Epidermal melanocyte (primary cell): ENCODE measurements around the gene SLC16A8.
"Not testable (repeated sequence)": the region's sequence is repeated elsewhere in the genome, so short reads cannot be mapped to it uniquely, and the experiment has no call there.

ENCODE experiments used
- DNase-seq: peaks from one replicate; pipeline ENCODE4 v3.0.0; 2011; ENCODE audit warnings: low spot score; ENCODE audit not compliant: insufficient read length

SLC16A8 gene

GRCh38 chr22:38050720-38051119 lies 33.3 kb downstream of the SLC16A8 start:
- no peak for DNase-seq

GRCh38 chr22:38049812-38050619 lies 34.0 kb downstream of the SLC16A8 start:
- DNase-seq = no peak

- DNase-seq = no peak
Measured at GRCh38 chr22:38046070-38046748, 37.8 kb downstream of the SLC16A8 start.

GRCh38 chr22:38043151-38044039 lies 40.6 kb downstream of the SLC16A8 start:
- DNase-seq = no peak

GRCh38 chr22:38042488-38042790 lies 41.5 kb downstream of the SLC16A8 start:
- no peak for DNase-seq

GRCh38 chr22:38041760-38042487 lies 42.1 kb downstream of the SLC16A8 start:
- no peak for DNase-seq

GRCh38 chr22:38040953-38041759 lies 42.8 kb downstream of the SLC16A8 start:
- DNase-seq = no peak

- DNase-seq = no peak
Measured at GRCh38 chr22:38038890-38039812, 44.8 kb downstream of the SLC16A8 start.

GRCh38 chr22:38038426-38038825 lies 45.6 kb downstream of the SLC16A8 start:
- DNase-seq = peak; percentile 46

- DNase-seq = not testable (repeated sequence)
Measured at GRCh38 chr22:38037367-38038150, 46.4 kb downstream of the SLC16A8 start.

GRCh38 chr22:38036392-38037062 lies 47.5 kb downstream of the SLC16A8 start:
- DNase-seq = no peak

- no peak for DNase-seq
Measured at GRCh38 chr22:38035530-38035885, 48.5 kb downstream of the SLC16A8 start.

GRCh38 chr22:38034884-38035529 lies 49.0 kb downstream of the SLC16A8 start:
- no peak for DNase-seq

GRCh38 chr22:38034278-38034882 lies 49.6 kb downstream of the SLC16A8 start:
- DNase-seq = peak; percentile 67

GRCh38 chr22:38033522-38034277 lies 50.3 kb downstream of the SLC16A8 start:
- no peak for DNase-seq
